SH-SY5Y (cell line): ENCODE results near the gene MAP3K5.

Experiments
- GATA2 ChIP-seq: IDR thresholded peaks from 2 replicates; pipeline ENCODE4 v1.6.1; 2011; ENCODE audit warnings: mild to moderate bottlenecking, low read depth, low read length
- GATA3 ChIP-seq: IDR thresholded peaks from 2 replicates; pipeline ENCODE4 v1.6.1; 2011; ENCODE audit warnings: low read depth, mild to moderate bottlenecking, low read length, moderate library complexity

MAP3K5 gene

GRCh38 chr6:136607932-136608772 is 184.1 kb downstream of the MAP3K5 start:
- TF ChIP-seq GATA2 (no peak), GATA3 (no peak)

GRCh38 chr6:136607204-136607931 is 184.9 kb downstream of the MAP3K5 start:
- TF ChIP-seq GATA2: no peak
- no peak for TF ChIP-seq GATA3

DNA sequence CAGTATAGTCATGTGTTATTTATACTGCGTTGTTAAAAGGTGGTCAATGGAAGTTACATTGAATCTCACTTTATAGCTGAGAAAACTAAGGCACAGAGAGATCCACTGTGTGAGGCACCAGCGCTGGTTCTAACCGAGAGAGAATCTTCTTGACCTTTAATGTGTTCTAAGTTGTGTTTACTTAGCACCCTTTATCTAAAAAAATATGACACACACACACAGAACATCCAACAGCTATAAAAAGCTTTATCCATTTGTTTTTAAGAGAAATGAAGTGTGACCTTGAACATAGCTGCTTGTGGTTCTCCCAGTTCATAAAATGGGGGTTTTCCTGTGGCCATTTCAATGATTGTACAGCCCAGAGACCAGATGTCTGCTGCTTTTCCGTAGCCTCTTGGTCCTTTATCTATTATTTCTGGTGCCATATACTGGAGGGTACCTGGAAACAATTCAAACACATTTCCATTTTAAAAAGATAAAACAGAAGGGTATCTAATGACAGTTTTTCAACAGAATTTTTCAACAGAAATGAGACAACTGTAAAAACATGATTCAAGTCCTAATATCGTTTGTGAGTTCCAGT is 187.3 kb downstream of the MAP3K5 start:
- TF ChIP-seq GATA2 (no peak), GATA3 (no peak)

DNA sequence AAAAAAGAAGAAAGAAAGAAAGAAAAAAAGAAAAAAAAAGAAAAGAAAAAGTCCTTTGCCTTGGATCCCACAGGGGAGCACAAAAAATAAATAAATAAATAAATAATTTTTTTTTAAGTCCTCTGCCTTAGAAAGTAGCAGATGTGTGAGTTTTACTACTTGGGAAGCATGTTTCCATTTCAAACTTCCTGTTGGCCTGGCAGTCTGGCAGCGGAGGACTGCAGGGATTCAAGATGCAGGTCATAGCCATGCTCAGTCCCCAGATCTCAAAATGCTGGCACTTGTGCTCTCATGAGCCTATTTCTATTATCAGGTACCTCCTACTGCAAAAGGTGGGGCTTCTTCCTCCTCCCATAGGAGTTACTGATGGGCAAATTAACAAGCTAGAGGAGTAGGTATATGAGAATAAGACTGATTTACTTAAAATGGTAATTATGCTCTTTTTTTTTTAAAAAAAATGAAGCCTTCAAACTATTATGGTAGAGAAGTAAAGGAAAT is 187.9 kb downstream of the MAP3K5 start:
- TF ChIP-seq GATA3 (no peak), GATA2 (no peak)

DNA sequence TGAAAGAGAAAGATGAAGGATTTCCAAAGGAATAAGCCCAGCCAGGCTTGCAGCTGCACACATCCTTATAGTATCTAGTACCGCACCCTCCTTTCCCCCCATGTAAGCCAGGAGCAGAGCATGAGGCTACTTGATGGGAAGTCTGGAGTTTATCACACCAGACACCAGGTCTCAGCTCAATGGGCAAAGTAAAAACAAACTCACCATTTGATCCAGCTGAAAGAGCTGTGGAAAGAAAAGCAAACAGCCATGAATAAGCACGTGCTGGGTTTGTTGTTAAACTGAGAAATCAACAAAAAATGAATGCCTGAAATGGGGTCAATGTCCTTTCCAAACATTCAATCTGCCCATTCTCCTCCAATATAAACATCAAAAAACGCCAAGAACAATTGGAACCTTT is 191.5 kb downstream of the MAP3K5 start:
- TF ChIP-seq GATA3 (no peak), GATA2 (no peak)

DNA sequence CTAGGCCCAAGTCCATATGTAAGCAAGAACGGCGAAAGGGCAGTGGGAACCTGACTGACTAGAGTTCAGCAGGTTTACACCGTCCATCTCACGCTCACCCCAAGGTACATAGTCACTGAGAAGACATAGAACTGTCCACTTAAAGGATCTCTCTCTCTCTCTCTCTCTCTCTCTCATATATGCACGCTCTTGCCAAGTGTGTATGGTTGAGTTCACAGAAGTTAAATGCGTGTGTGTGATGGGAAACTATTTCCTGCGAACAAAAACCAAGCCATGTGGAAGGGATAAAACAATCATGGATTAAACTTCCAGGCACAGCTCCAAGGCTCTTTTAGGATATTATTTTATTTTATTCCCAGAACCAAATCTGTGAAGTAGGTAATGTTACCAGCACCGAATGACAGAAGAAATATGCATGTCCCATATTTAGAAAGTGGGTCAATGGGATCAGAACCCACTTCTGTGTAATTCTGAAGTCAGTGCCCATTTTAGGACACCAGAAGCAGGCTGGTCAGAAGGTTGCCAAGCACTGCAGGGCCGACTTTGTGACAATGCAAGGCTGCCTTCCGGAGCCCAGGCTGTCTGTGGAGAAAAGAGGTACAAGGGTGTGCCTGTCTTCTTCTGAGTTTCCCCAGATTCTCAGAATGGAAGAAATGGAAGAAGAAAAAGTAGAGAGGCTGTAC is 192.8 kb downstream of the MAP3K5 start:
- no peak for TF ChIP-seq GATA2
- no peak for TF ChIP-seq GATA3

- TF ChIP-seq GATA2: no peak
- no peak for TF ChIP-seq GATA3
Measured at GRCh38 chr6:136598048-136598447, 194.2 kb downstream of the MAP3K5 start.

DNA sequence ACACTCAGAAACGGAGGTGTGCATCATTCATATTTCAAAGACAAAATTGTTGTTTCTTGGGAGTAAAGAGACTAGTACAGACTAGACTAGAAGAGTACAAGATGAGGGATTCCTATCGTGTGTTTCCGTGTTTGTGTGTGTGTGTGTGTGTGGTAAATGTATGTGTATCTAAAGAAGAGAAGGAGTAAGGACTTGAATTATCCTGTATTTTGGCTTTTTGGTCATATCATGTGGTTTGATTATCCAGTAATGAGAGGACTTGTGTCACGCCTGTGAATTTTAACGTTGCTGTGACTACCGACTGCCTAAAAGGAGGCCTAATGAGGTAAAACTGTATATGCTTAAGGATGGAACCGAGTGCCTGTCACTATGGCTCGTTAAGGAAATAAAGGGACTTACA is 197.6 kb downstream of the MAP3K5 start:
- no peak for TF ChIP-seq GATA3
- no peak for TF ChIP-seq GATA2

DNA sequence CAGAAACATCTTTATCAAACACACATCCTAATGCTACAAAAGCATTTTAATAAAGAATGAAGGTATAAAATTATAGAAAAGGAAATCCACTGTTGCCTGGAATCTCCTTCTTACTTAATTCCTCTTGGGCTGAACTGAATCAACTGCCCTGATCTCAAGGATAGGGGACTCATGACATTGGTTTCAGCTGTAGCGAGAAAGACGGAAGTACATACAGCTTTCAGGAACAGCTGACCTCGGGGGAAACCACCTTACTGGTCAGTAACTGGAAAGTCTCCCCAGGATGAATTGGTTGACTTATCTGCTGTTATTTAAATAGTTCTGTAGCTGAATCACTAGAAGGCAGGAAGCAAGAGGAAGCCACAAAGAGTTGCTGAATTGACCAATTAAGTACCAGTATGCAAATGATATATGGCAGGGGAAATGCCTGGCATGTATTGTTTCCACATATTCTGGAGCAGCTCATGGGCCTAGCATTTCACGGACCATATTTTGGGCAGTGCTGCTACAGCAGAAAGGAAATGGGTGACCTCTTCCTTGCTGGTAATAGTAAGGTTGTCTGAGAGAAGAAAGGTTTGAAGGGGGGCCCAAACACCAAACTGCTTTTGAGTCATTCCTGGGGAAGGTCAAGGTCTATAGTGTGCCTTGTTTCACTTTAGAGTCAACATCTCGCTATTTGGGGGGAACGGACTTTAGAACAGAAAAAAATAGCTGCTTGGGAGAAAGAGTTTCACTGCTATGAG is 198.4 kb downstream of the MAP3K5 start:
- TF ChIP-seq GATA3: no peak
- TF ChIP-seq GATA2: no peak

GRCh38 chr6:136592930-136593673 is 199.2 kb downstream of the MAP3K5 start:
- TF ChIP-seq GATA2 (no peak), GATA3 (no peak)

DNA sequence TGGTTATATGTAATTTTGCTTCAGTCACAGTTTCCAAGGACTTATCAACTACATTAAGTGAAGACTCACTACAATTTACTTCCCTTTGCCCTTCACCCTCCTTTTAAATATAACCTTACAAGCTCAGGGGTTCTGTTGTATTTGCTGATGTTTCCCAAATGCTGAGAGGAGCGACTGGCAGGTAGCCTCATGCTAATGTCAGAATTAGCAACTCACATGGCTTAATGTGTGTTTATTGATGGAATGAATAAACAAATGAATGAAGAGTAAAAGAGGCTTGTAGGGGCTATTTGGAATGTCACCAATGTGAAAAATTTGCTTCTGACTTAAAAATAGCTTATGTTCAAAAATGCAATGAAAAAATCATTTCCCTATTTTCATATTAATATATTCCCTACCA is 200.7 kb downstream of the MAP3K5 start:
- TF ChIP-seq GATA3: no peak
- TF ChIP-seq GATA2: no peak

GRCh38 chr6:136587527-136587926 is 204.8 kb downstream of the MAP3K5 start:
- no peak for TF ChIP-seq GATA3
- TF ChIP-seq GATA2: no peak

DNA sequence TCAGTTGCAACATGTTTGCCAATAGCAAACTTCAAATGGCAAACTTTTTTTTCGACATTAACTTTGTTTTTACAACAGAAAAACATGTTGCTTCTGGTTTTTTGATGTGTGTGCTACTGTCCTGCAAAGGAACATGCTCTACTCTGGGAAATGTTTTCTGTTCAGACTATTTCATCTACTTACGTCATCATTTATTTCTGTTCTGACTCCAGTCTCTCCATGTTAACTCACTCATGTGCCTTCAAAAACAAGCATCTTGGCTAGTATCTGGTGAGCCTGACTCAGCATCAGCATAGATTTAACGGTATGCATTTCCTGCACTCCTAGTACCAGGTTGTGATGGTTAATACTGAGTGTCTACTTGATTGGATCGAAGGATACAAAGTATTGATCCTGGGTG is 206.0 kb downstream of the MAP3K5 start:
- no peak for TF ChIP-seq GATA2
- no peak for TF ChIP-seq GATA3
